Activated CD4-positive, alpha-beta T cell treated with anti-CD3 and anti-CD28 coated beads, Interleukin-10, Interleukin-2, amounts not matched to agents 100 ng/mL and 50 ng/mL, durations not matched to agents 16 hours and 8 hours (primary cell): ENCODE data around the gene GDPD5.

ENCODE experiments used
- DNase-seq: peaks from one replicate; pipeline ENCODE4 v3.0.0-alpha.2; 2020

The GDPD5 gene

GRCh38 chr11:75469785-75470405, 55.8 kb downstream of the GDPD5 start:
- no peak for DNase-seq

GRCh38 chr11:75468534-75469340, 57.0 kb downstream of the GDPD5 start:
- no peak for DNase-seq

GRCh38 chr11:75467881-75468280, 57.9 kb downstream of the GDPD5 start:
- no peak for DNase-seq

- no peak for DNase-seq
Measured at GRCh38 chr11:75467311-75467710, 58.4 kb downstream of the GDPD5 start.

- DNase-seq, result no peak
Measured at GRCh38 chr11:75465701-75466531, 59.8 kb downstream of the GDPD5 start.

GRCh38 chr11:75463106-75463774, 62.5 kb downstream of the GDPD5 start:
- no peak for DNase-seq

- no peak for DNase-seq
Measured at GRCh38 chr11:75462117-75462653, 63.6 kb downstream of the GDPD5 start.

- no peak for DNase-seq
Measured at GRCh38 chr11:75461151-75461550, 64.6 kb downstream of the GDPD5 start.

GRCh38 chr11:75456596-75457183, 69.1 kb downstream of the GDPD5 start:
- DNase-seq, result no peak

GRCh38 chr11:75454987-75455386, 70.8 kb downstream of the GDPD5 start:
- no peak for DNase-seq

GRCh38 chr11:75453916-75454655, 71.7 kb downstream of the GDPD5 start:
- DNase-seq, result no peak

- peak; percentile 51 for DNase-seq
Measured at GRCh38 chr11:75450826-75451821, 74.6 kb downstream of the GDPD5 start.

GRCh38 chr11:75450236-75450635, 75.5 kb downstream of the GDPD5 start:
- DNase-seq, result no peak

- DNase-seq, result no peak
Measured at GRCh38 chr11:75449776-75450175, 76.0 kb downstream of the GDPD5 start.

GRCh38 chr11:75449271-75449670, 76.5 kb downstream of the GDPD5 start:
- DNase-seq, result no peak

GRCh38 chr11:75447415-75447814, 78.3 kb downstream of the GDPD5 start:
- DNase-seq, result no peak

GRCh38 chr11:75445315-75445953, 80.3 kb downstream of the GDPD5 start:
- DNase-seq, result peak; percentile 72

- DNase-seq, result no peak
Measured at GRCh38 chr11:75443043-75443442, 82.7 kb downstream of the GDPD5 start.

- no peak for DNase-seq
Measured at GRCh38 chr11:75442161-75442885, 83.4 kb downstream of the GDPD5 start.
